ENCODE results near the gene AXIN2.

Gene AXIN2

GRCh38 chr17:65584604-65585521, 23.4 kb upstream of the AXIN2 start:
- peak; percentile 25 for DNase-seq (ENCODE audit: low spot score)

- DNase-seq (ENCODE audit: low spot score) = no peak
Measured at GRCh38 chr17:65583921-65584603, 22.6 kb upstream of the AXIN2 start.

GRCh38 chr17:65576939-65577338, 15.5 kb upstream of the AXIN2 start:
- no peak for DNase-seq (ENCODE audit: low spot score)

- DNase-seq (ENCODE audit: low spot score) = no peak
Measured at GRCh38 chr17:65573282-65573602, 11.8 kb upstream of the AXIN2 start.

- no peak for DNase-seq (ENCODE audit: low spot score)
Measured at GRCh38 chr17:65572581-65573281, 11.3 kb upstream of the AXIN2 start.

- no peak for DNase-seq (ENCODE audit: low spot score)
Measured at GRCh38 chr17:65572186-65572580, 10.7 kb upstream of the AXIN2 start.

- no peak for DNase-seq (ENCODE audit: low spot score)
Measured at GRCh38 chr17:65568918-65569317, 7.5 kb upstream of the AXIN2 start.

GRCh38 chr17:65567566-65567965, 6.1 kb upstream of the AXIN2 start:
- no peak for DNase-seq (ENCODE audit: low spot score)

- DNase-seq (ENCODE audit: low spot score) = no peak
Measured at GRCh38 chr17:65565559-65565958, 4.1 kb upstream of the AXIN2 start.

- no peak for DNase-seq (ENCODE audit: low spot score)
Measured at GRCh38 chr17:65564793-65565192, 3.3 kb upstream of the AXIN2 start.

- no peak for DNase-seq (ENCODE audit: low spot score)
Measured at GRCh38 chr17:65562206-65562531, 721 bp upstream of the AXIN2 start.

GRCh38 chr17:65560628-65561451, 608 bp downstream of the AXIN2 start:
- peak; percentile 83 for DNase-seq (ENCODE audit: low spot score)

GRCh38 chr17:65559804-65560627, 1.4 kb downstream of the AXIN2 start:
- peak; percentile 56 for DNase-seq (ENCODE audit: low spot score)

- DNase-seq (ENCODE audit: low spot score) = no peak
Measured at GRCh38 chr17:65559461-65559803, 2.0 kb downstream of the AXIN2 start.

GRCh38 chr17:65558683-65559460, 2.6 kb downstream of the AXIN2 start:
- DNase-seq (ENCODE audit: low spot score) = peak; percentile 46

- no peak for DNase-seq (ENCODE audit: low spot score)
Measured at GRCh38 chr17:65558311-65558682, 3.2 kb downstream of the AXIN2 start.

GRCh38 chr17:65557349-65558310, 3.8 kb downstream of the AXIN2 start:
- DNase-seq (ENCODE audit: low spot score) = peak; percentile 67

- no peak for DNase-seq (ENCODE audit: low spot score)
Measured at GRCh38 chr17:65556910-65557348, 4.5 kb downstream of the AXIN2 start.

Data from GM03348 (cell line).